ENCODE measurements around the gene ZNF660.
"Not testable (repeated sequence)": the region's sequence is repeated elsewhere in the genome, so short reads cannot be mapped to it uniquely, and the experiment has no call there.

Gene ZNF660

GRCh38 chr3:44584646-44585501, at the start of gene ZNF660:
ZNF660 (plus strand) TSS chr3:44584964; CDS start chr3:44594194, 9,230 bp downstream.
- DNase-seq: peak; percentile 97

- DNase-seq: no peak
These were observed 49.4 kb upstream of the ZNF660 start for GRCh38 chr3:44535364-44535763.

GRCh38 chr3:44544811-44545210, 40.0 kb upstream of the ZNF660 start:
- DNase-seq: not testable (repeated sequence)

GRCh38 chr3:44554626-44555592, 29.9 kb upstream of the ZNF660 start, which contains the start of gene ZKSCAN7:
ZKSCAN7 (plus strand) TSS chr3:44555193; CDS start chr3:44557048, 1,855 bp downstream.
- peak; percentile 91 for DNase-seq

- no peak for DNase-seq
These were observed 29.0 kb upstream of the ZNF660 start for GRCh38 chr3:44555723-44556122.

- no peak for DNase-seq
These were observed 27.7 kb upstream of the ZNF660 start for GRCh38 chr3:44557074-44557473.

GRCh38 chr3:44561076-44561475, 23.7 kb upstream of the ZNF660 start:
- DNase-seq: no peak

- no peak for DNase-seq
These were observed 22.6 kb upstream of the ZNF660 start for GRCh38 chr3:44562147-44562546.

GRCh38 chr3:44568561-44568960, 16.2 kb upstream of the ZNF660 start:
- DNase-seq: no peak

GRCh38 chr3:44571024-44571423, 13.7 kb upstream of the ZNF660 start:
- DNase-seq: no peak

- DNase-seq: no peak
These were observed 8.2 kb upstream of the ZNF660 start for GRCh38 chr3:44576613-44577012.

- DNase-seq: not testable (repeated sequence)
These were observed 7.3 kb upstream of the ZNF660 start for GRCh38 chr3:44577354-44577952.

GRCh38 chr3:44578316-44578715, 6.4 kb upstream of the ZNF660 start:
- DNase-seq: not testable (repeated sequence)

- DNase-seq: not testable (repeated sequence)
These were observed 5.7 kb upstream of the ZNF660 start for GRCh38 chr3:44578924-44579515.

GRCh38 chr3:44579749-44580148, 5.0 kb upstream of the ZNF660 start:
- DNase-seq: not testable (repeated sequence)

GRCh38 chr3:44580971-44581370, 3.8 kb upstream of the ZNF660 start:
- not testable (repeated sequence) for DNase-seq

GRCh38 chr3:44596621-44597020, 11.9 kb downstream of the ZNF660 start:
- DNase-seq: no peak

- DNase-seq: no peak
These were observed 17.0 kb downstream of the ZNF660 start for GRCh38 chr3:44601749-44602148.

- no peak for DNase-seq
These were observed 27.9 kb downstream of the ZNF660 start for GRCh38 chr3:44612678-44613077.

GRCh38 chr3:44624749-44625480, 40.2 kb downstream of the ZNF660 start, which contains the start of gene ZNF197:
ZNF197 (plus strand) TSS chr3:44625036; CDS start chr3:44629155, 4,119 bp downstream.
- peak; percentile 97 for DNase-seq

- DNase-seq: no peak
These were observed 44.0 kb downstream of the ZNF660 start for GRCh38 chr3:44628716-44629115.

GRCh38 chr3:44632193-44632592, 47.4 kb downstream of the ZNF660 start:
- DNase-seq: no peak

Data from eye (tissue), 1 donor.